ENCODE measurements around the gene PSRC1.

PSRC1 gene

DNA sequence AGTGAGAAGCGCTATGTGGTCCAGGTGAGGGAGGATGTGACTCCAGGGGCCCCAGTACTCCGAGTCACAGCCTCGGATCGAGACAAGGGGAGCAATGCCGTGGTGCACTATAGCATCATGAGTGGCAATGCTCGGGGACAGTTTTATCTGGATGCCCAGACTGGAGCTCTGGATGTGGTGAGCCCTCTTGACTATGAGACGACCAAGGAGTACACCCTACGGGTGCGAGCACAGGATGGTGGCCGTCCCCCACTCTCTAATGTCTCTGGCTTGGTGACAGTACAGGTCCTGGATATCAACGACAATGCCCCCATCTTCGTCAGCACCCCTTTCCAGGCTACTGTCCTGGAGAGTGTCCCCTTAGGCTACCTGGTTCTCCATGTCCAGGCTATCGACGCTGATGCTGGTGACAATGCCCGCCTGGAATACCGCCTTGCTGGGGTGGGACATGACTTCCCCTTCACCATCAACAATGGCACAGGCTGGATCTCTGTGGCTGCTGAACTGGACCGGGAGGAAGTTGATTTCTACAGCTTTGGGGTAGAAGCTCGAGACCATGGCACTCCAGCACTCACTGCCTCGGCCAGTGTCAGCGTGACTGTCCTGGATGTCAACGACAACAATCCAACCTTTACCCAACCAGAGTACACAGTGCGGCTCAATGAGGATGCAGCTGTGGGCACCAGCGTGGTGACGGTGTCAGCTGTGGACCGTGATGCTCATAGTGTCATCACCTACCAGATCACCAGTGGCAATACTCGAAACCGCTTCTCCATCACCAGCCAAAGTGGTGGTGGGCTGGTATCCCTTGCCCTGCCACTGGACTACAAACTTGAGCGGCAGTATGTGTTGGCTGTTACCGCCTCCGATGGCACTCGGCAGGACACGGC lies 31.4 kb downstream of the PSRC1 start:
- Mint-ChIP-seq H3K27ac (no peak overlapping the region), H3K4me3 (no peak overlapping the region), H3K27me3 (peaks cover 4% of the 10 kb centered on the region), H3K36me3 (ENCODE audit: low read depth) (no peaks in the 10 kb centered on the region), H3K9me3 (no peaks in the 10 kb centered on the region), H3K4me1 (ENCODE audit: low read depth) (peaks cover 5% of the 10 kb centered on the region)

GRCh38 chr1:109250454-109251276 lies 32.3 kb downstream of the PSRC1 start:
- Mint-ChIP-seq H3K4me3 (peak overlapping the region; percentile 57), H3K9me3 (no peaks in the 10 kb centered on the region), H3K27me3 (peaks cover 4% of the 10 kb centered on the region), H3K27ac (no peak overlapping the region), H3K36me3 (ENCODE audit: low read depth) (no peaks in the 10 kb centered on the region), H3K4me1 (ENCODE audit: low read depth) (peaks cover 5% of the 10 kb centered on the region)

- Mint-ChIP-seq H3K27me3 (peaks cover 4% of the 10 kb centered on the region), H3K4me1 (ENCODE audit: low read depth) (peaks cover 5% of the 10 kb centered on the region), H3K4me3 (peak overlapping the region; percentile 57), H3K9me3 (no peaks in the 10 kb centered on the region), H3K36me3 (ENCODE audit: low read depth) (no peaks in the 10 kb centered on the region), H3K27ac (no peak overlapping the region)
Observed at GRCh38 chr1:109249654-109250401, 33.1 kb downstream of the PSRC1 start.

- peaks cover 12% of the 10 kb centered on the region for H3K27me3 Mint-ChIP-seq
- H3K27ac Mint-ChIP-seq = peak within 1 kb of the TSS; percentile 31
- peaks cover 5% of the 10 kb centered on the region for H3K4me1 Mint-ChIP-seq (ENCODE audit: low read depth)
- H3K9me3 Mint-ChIP-seq = no peaks in the 10 kb centered on the region
- peak within 1 kb of the TSS; percentile 59 for H3K4me3 Mint-ChIP-seq
- H3K36me3 Mint-ChIP-seq (ENCODE audit: low read depth) = no peaks in the 10 kb centered on the region
Observed at GRCh38 chr1:109248797-109249629, 33.9 kb downstream of the PSRC1 start, which contains the start of gene CELSR2. Gene CELSR2 (plus strand): TSS chr1:109249539. CDS start chr1:109250080, 541 bp downstream.

DNA sequence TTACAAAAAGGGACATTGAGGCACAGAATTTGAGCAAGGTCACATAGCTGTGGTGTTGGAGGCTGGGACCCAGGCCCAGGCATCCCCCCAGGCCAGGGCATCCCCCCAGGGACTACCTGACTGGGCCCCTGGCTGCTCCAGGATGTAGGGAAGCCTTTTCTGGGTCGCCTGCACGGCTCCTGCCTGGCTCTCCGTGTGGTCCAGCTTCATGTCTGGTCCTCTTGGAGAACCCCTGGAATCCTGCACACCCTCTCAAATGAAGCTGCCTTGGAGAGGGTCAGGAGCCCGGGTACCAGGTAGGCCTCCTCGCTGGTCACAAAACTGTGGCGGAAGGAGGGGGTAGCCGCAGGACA lies 34.5 kb downstream of the PSRC1 start:
- H3K27ac Mint-ChIP-seq = no peak overlapping the region
- no peak overlapping the region for H3K4me3 Mint-ChIP-seq
- no peaks in the 10 kb centered on the region for H3K36me3 Mint-ChIP-seq (ENCODE audit: low read depth)
- H3K9me3 Mint-ChIP-seq = no peaks in the 10 kb centered on the region
- H3K27me3 Mint-ChIP-seq = peaks cover 12% of the 10 kb centered on the region
- peaks cover 5% of the 10 kb centered on the region for H3K4me1 Mint-ChIP-seq (ENCODE audit: low read depth)

DNA sequence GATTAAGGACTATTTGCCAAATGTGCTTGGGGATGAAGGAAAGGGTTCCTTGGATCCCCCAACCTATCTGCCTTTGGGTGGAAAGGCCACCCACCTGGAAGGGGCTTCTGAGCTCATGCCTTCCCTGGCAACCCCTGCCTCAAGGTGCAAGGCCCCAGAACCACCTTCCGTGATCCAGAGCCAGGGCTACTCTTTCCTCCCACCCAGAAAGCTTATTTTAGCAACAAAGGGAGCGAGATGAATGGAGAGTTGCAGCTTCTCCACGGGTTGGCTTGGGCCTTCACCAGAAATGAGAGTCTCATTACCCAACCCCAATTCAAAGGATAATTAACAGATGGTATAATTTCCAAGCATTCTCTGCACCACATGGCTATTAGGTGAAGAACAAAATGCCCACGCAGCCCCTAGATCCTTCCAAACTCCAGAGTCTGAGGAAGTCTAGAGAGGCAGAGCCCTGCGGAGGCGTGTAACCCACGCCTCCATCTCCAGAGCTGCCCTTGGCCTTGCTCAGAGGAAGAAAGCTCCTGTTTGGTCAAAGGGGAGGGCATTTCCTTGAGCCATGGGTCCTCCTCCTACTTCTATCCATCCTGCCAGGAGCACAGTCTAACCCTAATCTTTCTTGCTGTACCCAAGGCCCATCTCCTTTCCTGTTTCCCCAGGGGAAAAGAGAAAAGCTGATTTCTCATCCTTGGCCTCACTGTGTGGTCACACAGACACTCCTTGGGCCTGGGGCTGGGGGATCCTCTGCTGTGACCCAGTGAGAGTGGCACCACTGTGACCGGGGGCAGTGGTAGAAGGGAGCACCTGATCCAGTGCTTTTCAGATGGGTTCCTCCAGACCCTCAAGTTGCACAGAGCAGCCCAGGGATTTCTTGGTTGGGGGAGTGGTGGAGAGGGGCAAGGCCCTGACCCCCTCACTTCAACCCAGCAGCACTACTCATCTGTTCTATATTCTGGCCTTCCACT lies 35.3 kb downstream of the PSRC1 start:
- Mint-ChIP-seq H3K27ac (no peak overlapping the region), H3K4me3 (no peak overlapping the region), H3K9me3 (no peaks in the 10 kb centered on the region), H3K36me3 (ENCODE audit: low read depth) (no peaks in the 10 kb centered on the region), H3K4me1 (ENCODE audit: low read depth) (peaks cover 6% of the 10 kb centered on the region), H3K27me3 (peaks cover 12% of the 10 kb centered on the region)

GRCh38 chr1:109246141-109246551 lies 36.8 kb downstream of the PSRC1 start:
- Mint-ChIP-seq H3K9me3 (no peaks in the 10 kb centered on the region), H3K36me3 (ENCODE audit: low read depth) (no peaks in the 10 kb centered on the region), H3K4me3 (no peak overlapping the region), H3K4me1 (ENCODE audit: low read depth) (peaks cover 18% of the 10 kb centered on the region), H3K27ac (no peak overlapping the region), H3K27me3 (peaks cover 19% of the 10 kb centered on the region)

DNA sequence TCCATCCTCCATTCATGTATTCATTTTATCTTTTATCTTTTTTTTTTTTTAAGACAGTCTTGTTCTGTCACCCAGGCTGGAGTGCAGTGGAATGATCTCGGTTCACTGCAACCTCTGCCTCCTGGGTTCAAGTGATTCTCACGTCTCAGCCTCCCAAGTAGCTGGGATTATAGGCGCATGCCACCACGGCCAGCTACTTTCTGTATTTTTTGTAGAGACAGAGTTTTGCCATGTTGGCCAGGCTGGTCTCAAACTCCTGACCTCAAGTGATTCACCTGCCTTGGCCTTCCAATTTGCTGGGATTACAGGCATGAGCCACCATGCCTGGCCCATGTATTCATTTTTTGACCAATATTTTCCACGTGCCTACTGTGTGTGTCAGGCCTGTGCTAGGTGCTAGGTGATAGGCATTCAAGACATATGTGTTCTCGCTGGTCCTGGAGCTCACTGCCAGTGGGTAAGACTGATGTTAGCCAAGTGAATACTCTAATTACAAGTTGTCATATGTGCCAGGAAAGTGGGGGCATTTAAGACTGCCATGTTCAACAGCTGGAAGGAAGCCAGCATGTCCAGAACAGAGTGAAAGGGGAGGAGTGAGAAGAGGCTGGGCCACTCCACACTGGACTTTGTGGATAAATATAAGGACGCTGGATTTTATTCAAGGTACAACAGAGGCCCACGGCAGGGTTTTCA lies 38.9 kb downstream of the PSRC1 start:
- Mint-ChIP-seq H3K27me3 (peaks cover 15% of the 10 kb centered on the region), H3K36me3 (ENCODE audit: low read depth) (no peaks in the 10 kb centered on the region), H3K4me1 (ENCODE audit: low read depth) (peaks cover 18% of the 10 kb centered on the region), H3K9me3 (no peaks in the 10 kb centered on the region), H3K4me3 (no peak overlapping the region), H3K27ac (no peak overlapping the region)

DNA sequence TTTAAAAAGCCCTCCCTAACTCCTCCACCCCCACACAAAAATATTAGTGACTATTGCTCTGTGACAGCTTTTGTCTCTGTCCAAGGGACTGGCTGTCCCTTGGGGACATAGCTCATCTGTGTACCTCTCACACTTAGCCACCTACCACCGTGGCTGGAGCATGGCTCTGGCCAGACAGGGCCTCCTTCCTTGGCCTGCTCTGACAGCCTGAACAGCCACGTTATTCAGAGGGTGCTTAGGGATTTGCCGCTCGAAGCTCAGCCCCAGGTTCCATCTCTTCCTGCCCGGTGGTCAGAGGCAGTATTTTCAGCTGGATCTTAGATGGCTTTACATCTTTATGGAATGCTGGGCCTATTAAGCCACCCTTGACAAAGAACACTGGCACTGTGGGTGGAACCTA lies 39.7 kb downstream of the PSRC1 start:
- Mint-ChIP-seq H3K36me3 (ENCODE audit: low read depth) (peaks cover under 1% of the 10 kb centered on the region), H3K4me1 (ENCODE audit: low read depth) (peaks cover 16% of the 10 kb centered on the region), H3K27ac (no peak overlapping the region), H3K9me3 (no peaks in the 10 kb centered on the region), H3K27me3 (peaks cover 15% of the 10 kb centered on the region), H3K4me3 (no peak overlapping the region)

GRCh38 chr1:109242387-109242786 lies 40.6 kb downstream of the PSRC1 start:
- no peaks in the 10 kb centered on the region for H3K9me3 Mint-ChIP-seq
- peaks cover 15% of the 10 kb centered on the region for H3K27me3 Mint-ChIP-seq
- peaks cover 16% of the 10 kb centered on the region for H3K4me1 Mint-ChIP-seq (ENCODE audit: low read depth)
- H3K27ac Mint-ChIP-seq = no peak overlapping the region
- no peak overlapping the region for H3K4me3 Mint-ChIP-seq
- peaks cover 8% of the 10 kb centered on the region for H3K36me3 Mint-ChIP-seq (ENCODE audit: low read depth)

DNA sequence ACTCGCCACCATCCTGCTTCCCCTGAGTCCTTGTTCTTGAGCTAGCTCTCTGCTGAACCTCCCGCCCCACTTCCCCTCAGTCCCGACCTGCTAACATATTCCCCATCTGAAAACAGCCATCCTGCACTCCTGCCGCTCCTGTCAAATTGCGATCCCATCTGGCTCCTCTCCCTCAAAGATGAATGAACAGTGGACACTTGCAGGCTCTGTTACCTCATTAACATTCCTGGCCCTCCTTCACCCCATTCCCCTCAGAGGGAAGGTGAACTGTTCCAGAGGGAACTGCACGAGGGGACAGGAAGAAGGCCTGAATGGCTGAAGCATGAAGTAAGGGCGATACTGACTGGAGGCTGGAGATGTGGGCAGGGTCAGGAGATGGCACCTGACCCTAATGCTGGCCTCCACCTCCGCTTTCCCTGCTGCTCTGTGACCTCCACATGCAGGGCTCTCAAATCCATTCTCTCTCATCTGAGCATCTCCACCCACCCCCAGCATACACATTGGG lies 41.1 kb downstream of the PSRC1 start:
- Mint-ChIP-seq H3K9me3 (no peaks in the 10 kb centered on the region), H3K4me1 (ENCODE audit: low read depth) (peaks cover 16% of the 10 kb centered on the region), H3K4me3 (no peak overlapping the region), H3K27ac (no peak overlapping the region), H3K27me3 (peaks cover 15% of the 10 kb centered on the region), H3K36me3 (ENCODE audit: low read depth) (peaks cover 13% of the 10 kb centered on the region)

- Mint-ChIP-seq H3K4me3 (no peak overlapping the region), H3K4me1 (ENCODE audit: low read depth) (peaks cover 16% of the 10 kb centered on the region), H3K27ac (no peak overlapping the region), H3K27me3 (peaks cover 15% of the 10 kb centered on the region), H3K36me3 (ENCODE audit: low read depth) (peaks cover 19% of the 10 kb centered on the region), H3K9me3 (no peaks in the 10 kb centered on the region)
Observed at GRCh38 chr1:109241344-109241743, 41.6 kb downstream of the PSRC1 start.
